ENCODE data around the gene CELA2A. TPM values are rescaled to one million over a fixed set of nuclear protein-coding genes. Genes with fewer than 3 reads are reported as not detected.

The CELA2A gene
- total and polyA plus RNA-seq, 2 of the 13 experiments (the other 11 are each of a cell fraction or from before 2014, with no cell fraction given): not detected

GRCh38 chr1:15409388-15410222, 46.9 kb upstream of the CELA2A start, which contains the start of gene EFHD2 (continued):
- TF ChIP-seq DZIP1 (CRISPR knock-in tag; IDR thresholded peaks at IDR 0.05) (no peak), JUND (CRISPR knock-in tag; IDR thresholded peaks at IDR 0.05) (no peak), ZNF281 (CRISPR knock-in tag; IDR thresholded peaks at IDR 0.05; ENCODE audit: borderline replicate concordance) (no peak), ZFP41 (CRISPR knock-in tag; IDR thresholded peaks at IDR 0.05; ENCODE audit: borderline replicate concordance) (no peak), ZNF83 (CRISPR knock-in tag; IDR thresholded peaks at IDR 0.05; ENCODE audit: borderline replicate concordance) (no peak), RFXANK (CRISPR knock-in tag; IDR thresholded peaks at IDR 0.05) (no peak), HOMEZ (CRISPR knock-in tag; IDR thresholded peaks at IDR 0.05; ENCODE audit: low read depth) (no peak), PHF8 (CRISPR knock-in tag; IDR thresholded peaks at IDR 0.05) (peak; percentile 46), HOXA3 (CRISPR knock-in tag; IDR thresholded peaks at IDR 0.05) (peak; percentile 39; the same call in 1 of the 2 replicates), NFYC (CRISPR knock-in tag; IDR thresholded peaks at IDR 0.05) (no peak), BRD4 (CRISPR knock-in tag; IDR thresholded peaks at IDR 0.05) (no peak), ZNF574 (CRISPR knock-in tag; IDR thresholded peaks at IDR 0.05) (peak; percentile 50; the same call in 1 of the 2 replicates), ZNF10 (CRISPR knock-in tag; IDR thresholded peaks at IDR 0.05; ENCODE audit: borderline replicate concordance, low read depth) (no peak), POLR2AphosphoS2 (IDR thresholded peaks at IDR 0.05; ENCODE audit: low read depth, low read length) (no peak), RFX3 (CRISPR knock-in tag; IDR thresholded peaks at IDR 0.05) (peak; percentile 72), ZNF839 (CRISPR knock-in tag; IDR thresholded peaks at IDR 0.05; ENCODE audit: borderline replicate concordance) (no peak), SATB2 (CRISPR knock-in tag; IDR thresholded peaks at IDR 0.05) (no peak), PRPF4 (IDR thresholded peaks at IDR 0.05; ENCODE audit: low read depth, low read length, poor library complexity, severe bottlenecking) (no peak)

All from HepG2 (cell line).